NCI-H82 treated with DMSO at 0.1 percent for 48 hours (cell line): Measurements from ENCODE around the gene INKA2.

Experiments used
- DNase-seq: peaks from one replicate; lab custom pipeline; 2025; ENCODE audit not compliant: unreplicated experiment; lab: John Stamatoyannopoulos, UW

Gene INKA2

GRCh38 chr1:111739194-111739924 lies at the start of gene INKA2:
TSS of gene INKA2 (minus strand) at chr1:111739395. CDS start at chr1:111739242, 153 bp downstream.
- peak; percentile 69 for DNase-seq

GRCh38 chr1:111786669-111787207 lies 47.5 kb upstream of the INKA2 start:
- DNase-seq = peak; percentile 54

GRCh38 chr1:111784273-111784901 lies 45.2 kb upstream of the INKA2 start:
- no peak for DNase-seq

GRCh38 chr1:111779546-111779945 lies 40.4 kb upstream of the INKA2 start:
- no peak for DNase-seq

- no peak for DNase-seq
Observed at GRCh38 chr1:111778541-111779051, 39.4 kb upstream of the INKA2 start.

- DNase-seq = no peak
Observed at GRCh38 chr1:111778066-111778465, 38.9 kb upstream of the INKA2 start.

GRCh38 chr1:111777301-111777700 lies 38.1 kb upstream of the INKA2 start:
- no peak for DNase-seq

- no peak for DNase-seq
Observed at GRCh38 chr1:111776861-111777260, 37.7 kb upstream of the INKA2 start.

GRCh38 chr1:111776391-111776790 lies 37.2 kb upstream of the INKA2 start:
- DNase-seq = no peak

- DNase-seq = no peak
Observed at GRCh38 chr1:111775966-111776365, 36.8 kb upstream of the INKA2 start.

- no peak for DNase-seq
Observed at GRCh38 chr1:111770916-111771315, 31.7 kb upstream of the INKA2 start.

- DNase-seq = peak; percentile 37
Observed at GRCh38 chr1:111769517-111770146, 30.4 kb upstream of the INKA2 start.

GRCh38 chr1:111768625-111769024 lies 29.4 kb upstream of the INKA2 start:
- DNase-seq = no peak

GRCh38 chr1:111768023-111768422 lies 28.8 kb upstream of the INKA2 start:
- DNase-seq = no peak

- no peak for DNase-seq
Observed at GRCh38 chr1:111762332-111762731, 23.1 kb upstream of the INKA2 start.

GRCh38 chr1:111761717-111762116 lies 22.5 kb upstream of the INKA2 start:
- DNase-seq = no peak

GRCh38 chr1:111758373-111758772 lies 19.2 kb upstream of the INKA2 start:
- DNase-seq = no peak

GRCh38 chr1:111756124-111756513 lies 16.9 kb upstream of the INKA2 start:
- no peak for DNase-seq

- DNase-seq = peak; percentile 93
Observed at GRCh38 chr1:111755331-111756123, 16.3 kb upstream of the INKA2 start, which contains the start of gene DDX20. TSS of gene DDX20 (plus strand) at chr1:111755901. CDS start at chr1:111755925, 24 bp downstream.

GRCh38 chr1:111754984-111755330 lies 15.8 kb upstream of the INKA2 start:
- DNase-seq = no peak
